ENCODE results near the gene TBC1D7. TPM values are rescaled to one million over a fixed set of nuclear protein-coding genes. Genes with fewer than 3 reads are reported as not detected.

Gene TBC1D7
- total and polyA plus RNA-seq, 2 of the 4 experiments (the other 2 are of a cell fraction): 14.3 to 22.6 TPM

DNA sequence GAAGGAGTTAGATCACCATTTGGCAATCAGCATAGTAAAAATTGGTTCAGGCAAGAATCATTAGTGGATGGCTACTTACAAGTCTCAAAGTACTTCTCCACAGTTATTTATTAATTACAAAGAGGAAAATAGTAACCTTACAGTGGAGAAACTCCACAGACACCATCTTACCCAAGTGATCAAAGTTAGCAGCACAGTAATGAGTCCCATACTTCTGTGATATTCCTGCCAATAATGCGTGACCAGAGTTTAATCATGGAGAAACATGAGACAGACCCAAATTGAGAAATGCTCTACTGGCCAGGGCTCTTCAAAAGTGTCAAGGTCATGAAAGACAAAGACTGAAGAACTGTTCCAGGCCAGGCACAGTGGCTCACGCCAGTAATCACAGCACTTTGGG lies 9.5 kb downstream of the TBC1D7 start:
- DNase-seq: no peak
- H3K36me3 ChIP-seq (ENCODE audit: control insufficient read depth, insufficient read depth, low read length): peaks cover 45% of the 10 kb centered on the region
- no peaks in the 10 kb centered on the region for H3K9me3 ChIP-seq (ENCODE audit: control insufficient read depth, insufficient read depth, low read length)
- POLR2A ChIA-PET (ENCODE audit: unreplicated experiment): no interaction called here
- H3K56ac ChIP-seq (ENCODE audit: extremely low read depth, insufficient read depth, low read length): no peak overlapping the region
- no peaks in the 10 kb centered on the region for H4K20me1 ChIP-seq (ENCODE audit: insufficient read depth, low read length)
- no peak overlapping the region for H3K27ac ChIP-seq (ENCODE audit: insufficient read depth, low read length)
- no peak overlapping the region for H3K14ac ChIP-seq (replicated peaks; ENCODE audit: low read depth, low read length)
- no peak overlapping the region for H4K8ac ChIP-seq (ENCODE audit: low read depth in 2 of 2, low read length in 2 of 2)
- no CpG with 5 or more reads among the region's 2 CpGs for WGBS, 2 experiments (ENCODE audit: extremely low coverage in 2 of 2, insufficient read length in 1 of 2)
- H2BK120ac ChIP-seq (ENCODE audit: low read depth, low read length): no peak overlapping the region
- H3K9ac ChIP-seq (ENCODE audit: low read depth, low read length): no peak overlapping the region
- CTCF ChIA-PET: no interaction called here
- H3K9me1 ChIP-seq (ENCODE audit: insufficient read depth, low read length): peaks cover 4% of the 10 kb centered on the region
- no peak overlapping the region for H2AFZ ChIP-seq (replicated peaks; ENCODE audit: low read length, poor library complexity)
- no peaks in the 10 kb centered on the region for H3K27me3 ChIP-seq (ENCODE audit: control insufficient read depth, insufficient read depth, low read length)
- no peak overlapping the region for H3K4ac ChIP-seq (ENCODE audit: low read depth, low read length)
- H3K4me1 ChIP-seq (ENCODE audit: control insufficient read depth, insufficient read depth, low read length): no peaks in the 10 kb centered on the region
- H2BK5ac ChIP-seq (ENCODE audit: low read depth, low read length, poor library complexity, severe bottlenecking): no peak overlapping the region
- H3K79me1 ChIP-seq (ENCODE audit: low read depth in 1 of 2, low read length in 2 of 2): no peaks in the 10 kb centered on the region; a peak in 1 of 4 replicates
- TF ChIP-seq, protein P1, sequence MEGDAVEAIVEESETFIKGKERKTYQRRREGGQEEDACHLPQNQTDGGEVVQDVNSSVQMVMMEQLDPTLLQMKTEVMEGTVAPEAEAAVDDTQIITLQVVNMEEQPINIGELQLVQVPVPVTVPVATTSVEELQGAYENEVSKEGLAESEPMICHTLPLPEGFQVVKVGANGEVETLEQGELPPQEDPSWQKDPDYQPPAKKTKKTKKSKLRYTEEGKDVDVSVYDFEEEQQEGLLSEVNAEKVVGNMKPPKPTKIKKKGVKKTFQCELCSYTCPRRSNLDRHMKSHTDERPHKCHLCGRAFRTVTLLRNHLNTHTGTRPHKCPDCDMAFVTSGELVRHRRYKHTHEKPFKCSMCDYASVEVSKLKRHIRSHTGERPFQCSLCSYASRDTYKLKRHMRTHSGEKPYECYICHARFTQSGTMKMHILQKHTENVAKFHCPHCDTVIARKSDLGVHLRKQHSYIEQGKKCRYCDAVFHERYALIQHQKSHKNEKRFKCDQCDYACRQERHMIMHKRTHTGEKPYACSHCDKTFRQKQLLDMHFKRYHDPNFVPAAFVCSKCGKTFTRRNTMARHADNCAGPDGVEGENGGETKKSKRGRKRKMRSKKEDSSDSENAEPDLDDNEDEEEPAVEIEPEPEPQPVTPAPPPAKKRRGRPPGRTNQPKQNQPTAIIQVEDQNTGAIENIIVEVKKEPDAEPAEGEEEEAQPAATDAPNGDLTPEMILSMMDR (conservative IDR thresholded peaks at IDR 0.05; ENCODE audit: low read depth, low read length): no peak
- TF ChIP-seq CHD1 (IDR thresholded peaks at IDR 0.05; ENCODE audit: low read depth, low read length): no peak
- TF ChIP-seq POLR2A (IDR thresholded peaks at IDR 0.05; ENCODE audit: low read depth, low read length): no peak
- no peak for TF ChIP-seq CEBPB (IDR thresholded peaks at IDR 0.05; ENCODE audit: low read depth, low read length)
- TF ChIP-seq, protein P2, sequence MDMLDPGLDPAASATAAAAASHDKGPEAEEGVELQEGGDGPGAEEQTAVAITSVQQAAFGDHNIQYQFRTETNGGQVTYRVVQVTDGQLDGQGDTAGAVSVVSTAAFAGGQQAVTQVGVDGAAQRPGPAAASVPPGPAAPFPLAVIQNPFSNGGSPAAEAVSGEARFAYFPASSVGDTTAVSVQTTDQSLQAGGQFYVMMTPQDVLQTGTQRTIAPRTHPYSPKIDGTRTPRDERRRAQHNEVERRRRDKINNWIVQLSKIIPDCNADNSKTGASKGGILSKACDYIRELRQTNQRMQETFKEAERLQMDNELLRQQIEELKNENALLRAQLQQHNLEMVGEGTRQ (IDR thresholded peaks at IDR 0.05; ENCODE audit: low read depth, low read length): no peak
- TF ChIP-seq SMC3 (IDR thresholded peaks at IDR 0.05; ENCODE audit: low read depth, low read length): no peak
- no peak for TF ChIP-seq BHLHE40 (IDR thresholded peaks at IDR 0.05; ENCODE audit: low read depth, low read length)
- TF ChIP-seq, protein P3, sequence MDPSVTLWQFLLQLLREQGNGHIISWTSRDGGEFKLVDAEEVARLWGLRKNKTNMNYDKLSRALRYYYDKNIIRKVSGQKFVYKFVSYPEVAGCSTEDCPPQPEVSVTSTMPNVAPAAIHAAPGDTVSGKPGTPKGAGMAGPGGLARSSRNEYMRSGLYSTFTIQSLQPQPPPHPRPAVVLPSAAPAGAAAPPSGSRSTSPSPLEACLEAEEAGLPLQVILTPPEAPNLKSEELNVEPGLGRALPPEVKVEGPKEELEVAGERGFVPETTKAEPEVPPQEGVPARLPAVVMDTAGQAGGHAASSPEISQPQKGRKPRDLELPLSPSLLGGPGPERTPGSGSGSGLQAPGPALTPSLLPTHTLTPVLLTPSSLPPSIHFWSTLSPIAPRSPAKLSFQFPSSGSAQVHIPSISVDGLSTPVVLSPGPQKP (IDR thresholded peaks at IDR 0.05; ENCODE audit: borderline replicate concordance, low read depth, low read length): no peak
- no peak for TF ChIP-seq RCOR1 (IDR thresholded peaks at IDR 0.05; ENCODE audit: insufficient replicate concordance, low read length)
- no peak for TF ChIP-seq NFE2L2 (IDR thresholded peaks at IDR 0.05; ENCODE audit: low read depth, low read length)
- TF ChIP-seq MAZ (IDR thresholded peaks at IDR 0.05; ENCODE audit: borderline replicate concordance, low read depth, low read length): no peak
- no peak for TF ChIP-seq RAD21 (IDR thresholded peaks at IDR 0.05; ENCODE audit: low read length)
- TF ChIP-seq MXI1 (IDR thresholded peaks at IDR 0.05; ENCODE audit: borderline replicate concordance, low read depth, low read length): no peak
- TF ChIP-seq FOS (IDR thresholded peaks at IDR 0.05; ENCODE audit: low read depth, low read length): no peak
- no peak for TF ChIP-seq MAFK (IDR thresholded peaks at IDR 0.05; ENCODE audit: low read depth, low read length)
- no peak for TF ChIP-seq RFX5 (IDR thresholded peaks at IDR 0.05; ENCODE audit: low read depth, low read length)
- no peak overlapping the region for H2AK9ac ChIP-seq (replicated peaks; ENCODE audit: low read depth, low read length, poor library complexity)
- no peak overlapping the region for H4K5ac ChIP-seq (ENCODE audit: low read depth, low read length)
- no peak overlapping the region for H3K4me3 ChIP-seq (ENCODE audit: insufficient read depth, low read depth, low read length)
- no peak overlapping the region for H2BK20ac ChIP-seq (ENCODE audit: low read depth, low read length)
- H2BK15ac ChIP-seq (ENCODE audit: low read depth, low read length): no peak overlapping the region
- H3K18ac ChIP-seq (ENCODE audit: low read depth, low read length): no peak overlapping the region
- dilution Hi-C loops (cut with HindIII; ENCODE audit: low sequenced_read_pairs, unreplicated experiment) (no loop called here), intact Hi-C loops (cut with micrococcal nuclease) (no loop called here), in situ Hi-C loops (cut with MboI; ENCODE audit: low sequenced_read_pairs) (no loop called here)
- H3K4me2 ChIP-seq (ENCODE audit: low read depth, low read length): no peak overlapping the region
- no TSS peak for BruUV-seq (replicated peaks)
- no peak overlapping the region for H3K23ac ChIP-seq (ENCODE audit: low read depth, low read length)
- H2AK5ac ChIP-seq (ENCODE audit: low read depth, low read length): no peak overlapping the region
- no peak overlapping the region for H4K91ac ChIP-seq (ENCODE audit: insufficient read depth, low read depth, low read length)
- no peak for ATAC-seq (ENCODE audit: low read depth)
